AG09309 (cell line): ENCODE data around the gene MAST4.
"Not testable (repeated sequence)": the region's sequence is repeated elsewhere in the genome, so short reads cannot be mapped to it uniquely, and the experiment has no call there.

ENCODE experiments used
- DNase-seq: peaks from one replicate; pipeline ENCODE4 v3.0.0-alpha.2; 2010; ENCODE audit warnings: low read depth
- H3K4me3 ChIP-seq: 2 replicates; pipeline ENCODE4 v1.5.1; 2011; ENCODE audit warnings: mild to moderate bottlenecking, low read depth, low read length, moderate library complexity; ENCODE audit not compliant: control insufficient read depth
- TF ChIP-seq, protein P1 (sequence below): IDR thresholded peaks from 2 replicates; pipeline ENCODE4 v1.5.1; 2011; ENCODE audit warnings: mild to moderate bottlenecking, low read depth, low read length, inconsistent platforms; ENCODE audit not compliant: insufficient read depth, control insufficient read depth; ENCODE audit errors: missing control alignments

Gene MAST4

DNA sequence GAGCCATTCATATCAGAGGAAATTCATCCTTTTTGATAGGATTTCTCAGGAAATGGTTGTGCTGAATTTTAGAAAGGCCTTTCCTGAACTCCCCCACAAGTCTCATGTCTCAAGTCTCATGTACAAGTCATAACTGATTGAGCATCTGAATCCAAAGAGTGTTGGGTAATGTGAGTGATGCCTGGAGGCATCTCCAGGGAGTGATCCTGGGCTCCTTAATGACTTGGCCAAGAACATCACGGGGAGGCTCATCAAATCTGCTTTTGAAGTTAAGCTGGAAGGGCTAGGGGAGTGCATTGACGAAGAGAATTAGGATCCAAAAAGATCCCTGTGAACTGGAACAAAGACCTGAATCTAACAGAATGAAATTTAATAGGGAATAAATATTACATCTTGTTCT lies 79.2 kb downstream of the MAST4 start:
- H3K4me3 ChIP-seq, result no peak overlapping the region
- DNase-seq, result no peak
- TF ChIP-seq, protein P1, sequence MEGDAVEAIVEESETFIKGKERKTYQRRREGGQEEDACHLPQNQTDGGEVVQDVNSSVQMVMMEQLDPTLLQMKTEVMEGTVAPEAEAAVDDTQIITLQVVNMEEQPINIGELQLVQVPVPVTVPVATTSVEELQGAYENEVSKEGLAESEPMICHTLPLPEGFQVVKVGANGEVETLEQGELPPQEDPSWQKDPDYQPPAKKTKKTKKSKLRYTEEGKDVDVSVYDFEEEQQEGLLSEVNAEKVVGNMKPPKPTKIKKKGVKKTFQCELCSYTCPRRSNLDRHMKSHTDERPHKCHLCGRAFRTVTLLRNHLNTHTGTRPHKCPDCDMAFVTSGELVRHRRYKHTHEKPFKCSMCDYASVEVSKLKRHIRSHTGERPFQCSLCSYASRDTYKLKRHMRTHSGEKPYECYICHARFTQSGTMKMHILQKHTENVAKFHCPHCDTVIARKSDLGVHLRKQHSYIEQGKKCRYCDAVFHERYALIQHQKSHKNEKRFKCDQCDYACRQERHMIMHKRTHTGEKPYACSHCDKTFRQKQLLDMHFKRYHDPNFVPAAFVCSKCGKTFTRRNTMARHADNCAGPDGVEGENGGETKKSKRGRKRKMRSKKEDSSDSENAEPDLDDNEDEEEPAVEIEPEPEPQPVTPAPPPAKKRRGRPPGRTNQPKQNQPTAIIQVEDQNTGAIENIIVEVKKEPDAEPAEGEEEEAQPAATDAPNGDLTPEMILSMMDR, result no peak

DNA sequence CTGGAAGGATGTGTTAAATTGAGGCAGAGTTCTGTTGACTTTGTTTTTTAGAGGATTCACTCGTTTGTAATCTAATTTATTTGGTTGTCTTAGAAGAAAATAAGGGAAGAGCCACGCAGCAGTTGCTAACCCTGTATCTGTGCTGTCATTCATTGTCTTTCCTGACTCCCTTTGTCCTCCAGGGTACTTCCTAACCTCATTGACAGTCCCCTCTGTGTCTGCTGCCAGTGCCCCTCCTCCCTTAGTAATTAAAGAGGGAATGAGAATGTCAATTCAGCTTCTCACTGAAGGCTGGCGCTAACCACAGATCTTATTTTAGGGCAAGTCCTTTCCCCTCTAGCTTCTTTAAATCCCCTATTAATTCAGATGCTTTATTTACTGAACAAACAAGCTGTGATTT lies 84.0 kb downstream of the MAST4 start:
- TF ChIP-seq, protein P1, result no peak
- no peak for DNase-seq
- H3K4me3 ChIP-seq, result no peak overlapping the region

DNA sequence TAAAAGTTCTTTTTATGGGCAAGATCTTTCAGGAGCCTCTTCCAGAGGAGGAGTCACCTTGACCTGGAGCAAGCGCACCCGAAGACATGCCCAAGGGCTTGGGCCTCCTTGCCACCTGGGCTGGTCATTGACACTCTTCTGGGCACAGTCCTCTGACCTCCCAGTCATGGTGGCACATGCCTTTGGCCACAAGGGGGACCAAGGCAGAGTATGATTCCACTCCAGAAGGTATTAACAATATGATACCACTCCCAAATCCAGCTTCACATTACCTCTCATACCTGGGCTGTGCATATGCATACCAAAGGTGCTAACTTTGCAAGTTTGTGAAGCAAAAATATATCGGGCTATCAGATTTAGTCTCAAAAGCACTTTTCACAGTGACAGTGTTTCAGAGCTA lies 84.6 kb downstream of the MAST4 start:
- no peak for DNase-seq
- no peak overlapping the region for H3K4me3 ChIP-seq
- TF ChIP-seq, protein P1, result no peak

DNA sequence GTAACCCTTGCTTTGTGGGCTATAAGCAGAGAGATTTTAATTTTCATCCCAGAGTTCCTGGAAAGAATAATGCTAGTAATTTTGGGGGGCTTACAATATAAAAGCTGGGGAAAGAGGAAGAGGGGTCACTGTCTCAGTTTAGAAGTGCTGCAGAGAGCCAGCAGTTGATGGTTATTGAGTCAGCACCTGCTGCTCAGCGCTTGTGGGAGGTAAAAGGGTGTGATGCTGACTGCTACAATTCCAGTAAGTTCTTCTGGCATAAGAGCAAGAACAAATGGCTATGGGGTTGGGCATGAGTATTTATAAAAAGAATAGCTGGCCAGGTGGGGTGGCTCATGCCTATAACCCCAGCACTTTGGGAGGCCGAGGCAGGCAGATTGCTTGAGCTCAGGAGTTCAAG lies 88.5 kb downstream of the MAST4 start:
- TF ChIP-seq, protein P1, result no peak
- no peak overlapping the region for H3K4me3 ChIP-seq
- DNase-seq, result no peak

DNA sequence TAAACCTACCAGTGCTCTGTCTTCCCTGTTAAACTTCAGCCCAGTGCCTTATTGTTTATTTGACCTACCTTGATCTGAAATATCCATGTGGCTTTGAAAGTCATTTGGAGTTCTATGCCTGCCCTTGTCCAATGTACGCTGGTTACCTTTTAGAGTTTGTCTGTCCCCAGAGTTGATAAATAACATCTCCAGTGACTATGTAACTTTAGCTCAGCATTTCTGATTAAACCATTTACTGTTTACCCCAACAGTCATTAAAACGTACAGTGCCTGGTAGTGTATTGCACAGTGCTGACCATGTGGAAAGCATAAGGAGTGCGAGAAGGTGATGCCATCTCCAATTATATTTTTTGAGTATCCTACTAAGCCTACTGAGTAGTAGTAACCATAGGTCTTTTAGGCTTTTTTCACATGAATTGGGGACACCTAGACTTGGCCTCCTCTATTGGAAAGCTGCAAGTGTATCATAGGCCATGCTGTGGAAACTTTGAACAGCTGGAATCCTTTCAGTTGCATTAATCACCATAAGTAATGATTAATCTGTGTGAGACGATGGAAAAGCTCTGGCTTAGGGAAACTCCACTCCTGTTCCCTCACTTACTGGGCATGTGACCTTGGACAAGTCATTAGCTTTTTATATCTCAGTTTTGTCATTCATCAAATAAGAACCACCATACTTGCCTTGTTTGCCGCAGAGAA lies 93.5 kb downstream of the MAST4 start:
- TF ChIP-seq, protein P1, result no peak
- H3K4me3 ChIP-seq, result no peak overlapping the region
- DNase-seq, result no peak

DNA sequence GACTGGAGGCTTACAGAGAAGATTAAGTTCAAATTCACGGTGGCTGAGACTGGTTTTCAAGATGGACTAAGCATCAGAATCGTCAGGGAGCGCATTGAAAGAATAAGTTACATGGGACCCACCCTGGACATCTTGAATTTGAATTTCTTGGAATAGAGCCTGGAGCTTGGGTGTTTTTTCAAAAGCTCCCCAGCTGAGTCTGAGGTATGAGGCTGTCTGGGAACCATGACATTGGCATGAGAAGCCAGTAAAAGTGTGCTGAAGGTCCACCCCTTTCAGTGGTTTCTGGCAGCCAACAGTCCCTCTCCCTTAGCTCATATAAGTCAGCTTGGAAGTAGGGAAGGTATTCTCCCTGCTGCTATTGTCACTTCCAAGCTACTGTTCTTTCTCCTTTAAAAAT lies 97.8 kb downstream of the MAST4 start:
- no peak for DNase-seq
- no peak overlapping the region for H3K4me3 ChIP-seq
- TF ChIP-seq, protein P1, result no peak

DNA sequence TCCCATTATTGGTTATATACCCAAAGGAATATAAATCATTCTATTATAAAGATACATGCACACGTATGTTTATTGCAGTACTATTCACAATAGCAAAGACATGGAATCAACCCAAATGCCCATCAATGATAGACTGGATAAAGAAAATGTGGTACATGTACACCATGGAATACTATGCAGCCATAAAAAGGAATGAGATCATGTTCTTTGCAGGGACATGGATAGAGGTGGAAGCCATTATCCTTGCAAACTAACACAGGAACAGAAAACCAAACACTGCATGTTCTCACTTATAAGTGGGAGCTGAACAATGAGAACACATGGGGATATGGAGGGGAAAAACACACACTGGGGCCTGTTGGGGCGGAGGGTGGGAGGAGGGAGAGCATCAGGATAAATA lies 99.6 kb downstream of the MAST4 start:
- DNase-seq, H3K4me3 ChIP-seq: not testable (repeated sequence)
